Activated T-helper 1 cell treated with anti-CD3 and anti-CD28 coated beads, Interleukin-2, amount 50 U/mL, for 16 hours (primary cell): ENCODE measurements around the gene NYNRIN.
"Not testable (repeated sequence)": the region's sequence is repeated elsewhere in the genome, so short reads cannot be mapped to it uniquely, and the experiment has no call there.

Experiments
- DNase-seq, 2 donors: peaks; one replicate each; pipeline ENCODE4 v3.0.0-alpha.2; 2020; ENCODE audit warnings: low read depth in 1 of 2, low spot score in 1 of 2

The NYNRIN gene

GRCh38 chr14:24369907-24370687 lies 28.7 kb upstream of the NYNRIN start:
- DNase-seq, result no peak

- DNase-seq, result no peak
Observed at GRCh38 chr14:24370748-24371147, 28.1 kb upstream of the NYNRIN start.

DNA sequence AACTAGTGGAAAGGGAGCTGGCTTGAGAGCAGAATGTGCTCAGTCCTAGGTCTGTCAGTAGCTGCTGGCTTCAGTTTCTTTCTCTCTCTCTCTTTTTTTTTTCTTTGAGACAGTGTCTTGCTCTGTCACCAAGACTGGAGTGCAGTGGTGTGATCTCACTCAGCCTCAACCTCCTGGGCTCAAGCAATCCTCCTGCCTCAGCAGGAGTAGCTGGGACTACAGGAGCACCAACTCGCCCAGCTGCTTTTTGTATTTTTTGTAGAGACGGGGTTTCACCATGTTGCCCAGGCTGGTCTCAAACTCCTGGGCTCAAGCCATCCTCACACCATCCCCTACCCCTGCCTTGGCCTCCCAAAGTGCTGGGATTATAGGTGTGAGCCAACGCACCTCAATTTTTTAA lies 27.2 kb upstream of the NYNRIN start:
- not testable (repeated sequence) for DNase-seq

DNA sequence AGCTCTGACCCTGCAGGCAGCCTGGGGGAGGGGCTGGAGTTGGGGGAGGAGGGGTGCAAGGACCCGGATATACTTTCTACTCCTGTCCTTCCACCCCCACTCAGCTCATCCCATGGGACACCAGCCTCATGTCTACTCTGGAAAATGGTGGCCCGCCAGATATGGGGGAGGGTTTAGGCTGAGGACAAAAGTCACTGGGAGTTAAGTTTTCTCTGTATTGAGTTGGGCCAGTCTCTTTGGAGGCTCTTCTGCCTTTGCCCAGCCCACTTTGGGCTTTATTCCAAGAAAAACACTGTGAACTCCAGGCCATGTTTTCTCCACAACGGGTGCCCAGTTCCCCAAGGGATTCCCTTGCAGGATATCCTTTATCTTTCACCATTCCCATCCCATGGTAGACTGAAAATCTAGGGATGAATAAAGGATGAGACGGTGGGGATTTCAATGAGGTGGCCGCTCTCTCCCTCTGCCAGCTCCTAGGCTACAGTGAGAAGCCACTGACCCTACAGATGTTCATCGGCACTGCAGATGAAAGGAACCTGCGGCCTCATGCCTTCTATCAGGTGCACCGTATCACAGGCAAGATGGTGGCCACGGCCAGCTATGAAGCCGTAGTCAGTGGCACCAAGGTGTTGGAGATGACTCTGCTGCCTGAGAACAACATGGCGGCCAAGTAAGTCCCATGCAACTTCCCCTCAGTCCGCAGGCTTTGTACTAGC lies 25.9 kb upstream of the NYNRIN start:
- DNase-seq, result no peak

DNA sequence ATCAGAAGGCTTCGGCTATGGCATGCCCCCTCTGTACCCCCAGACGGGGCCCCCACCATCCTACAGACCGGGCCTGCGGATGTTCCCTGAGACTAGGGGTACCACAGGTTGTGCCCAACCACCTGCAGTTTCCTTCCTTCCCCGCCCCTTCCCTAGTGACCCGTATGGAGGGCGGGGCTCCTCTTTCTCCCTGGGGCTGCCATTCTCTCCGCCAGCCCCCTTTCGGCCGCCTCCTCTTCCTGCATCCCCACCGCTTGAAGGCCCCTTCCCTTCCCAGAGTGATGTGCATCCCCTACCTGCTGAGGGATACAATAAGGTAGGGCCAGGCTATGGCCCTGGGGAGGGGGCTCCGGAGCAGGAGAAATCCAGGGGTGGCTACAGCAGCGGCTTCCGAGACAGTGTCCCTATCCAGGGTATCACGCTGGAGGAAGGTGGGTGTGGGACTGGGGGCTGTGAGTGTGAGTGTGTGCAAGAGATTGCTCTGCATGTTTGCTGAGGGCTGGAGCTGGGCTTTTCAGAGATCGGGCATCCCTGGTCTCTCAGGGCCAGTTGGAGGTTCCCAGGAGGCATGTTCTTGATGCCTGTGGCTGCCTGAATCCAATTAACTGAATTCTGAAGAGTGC lies 22.2 kb upstream of the NYNRIN start:
- DNase-seq, result no peak

DNA sequence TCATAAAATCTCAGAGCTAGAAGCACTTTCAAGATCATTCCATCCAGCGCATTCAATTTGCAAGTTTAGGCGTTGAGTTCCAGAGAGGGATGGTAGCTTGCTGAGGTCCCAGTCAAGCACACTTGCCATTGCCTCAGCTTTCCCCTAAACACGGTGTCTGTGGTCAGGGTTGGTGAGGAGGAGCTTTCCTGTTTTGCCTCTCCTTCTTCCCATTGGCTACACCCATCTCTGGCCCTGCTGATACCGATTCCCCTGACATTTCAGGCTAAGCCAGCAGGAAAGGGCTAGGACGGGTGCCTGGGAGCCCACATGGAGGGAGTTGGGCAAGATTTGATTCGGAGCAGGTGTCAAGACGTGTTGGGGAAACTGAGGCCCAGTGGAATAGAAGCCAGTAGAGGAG lies 21.7 kb upstream of the NYNRIN start:
- no peak for DNase-seq

DNA sequence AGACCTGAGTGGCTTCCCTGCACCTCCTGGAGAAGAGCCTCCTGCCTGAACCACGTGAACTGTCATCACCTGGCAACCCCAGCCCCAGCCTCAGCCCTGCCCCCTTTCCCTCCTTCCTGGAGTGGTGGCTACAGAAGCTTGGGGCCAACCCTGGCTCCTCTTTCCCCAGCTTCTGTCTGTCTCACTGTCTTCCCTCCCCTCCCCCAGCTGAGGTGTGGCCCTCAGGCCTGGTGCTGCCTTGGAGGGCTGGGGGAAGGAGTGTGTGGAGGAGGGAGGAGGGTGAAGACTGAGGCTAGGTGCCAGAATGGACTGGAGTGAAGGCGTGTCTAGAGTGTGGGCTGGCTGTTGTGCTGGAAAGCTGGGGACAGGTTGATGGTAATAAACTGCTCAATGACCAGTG lies 21.1 kb upstream of the NYNRIN start:
- DNase-seq, result no peak

DNA sequence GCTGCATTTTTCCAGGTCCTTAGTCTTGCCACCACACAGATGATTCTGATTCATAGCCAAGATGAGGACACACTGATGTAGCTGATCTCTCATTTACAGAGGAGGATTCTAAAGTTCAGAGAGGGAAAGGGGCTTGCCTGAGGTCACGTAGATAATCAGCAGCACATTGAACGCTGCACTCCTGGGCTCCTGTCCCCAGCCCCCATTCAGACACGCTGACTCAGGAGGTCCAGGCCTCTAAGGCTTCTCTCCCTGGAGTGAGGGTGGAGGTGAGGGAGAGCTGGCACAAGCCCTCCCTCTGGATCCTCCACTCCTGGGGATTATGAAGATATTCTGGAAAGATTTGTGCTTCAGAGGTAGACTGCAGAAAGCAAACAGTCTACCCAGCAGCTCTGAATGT lies 20.5 kb upstream of the NYNRIN start:
- no peak for DNase-seq

DNA sequence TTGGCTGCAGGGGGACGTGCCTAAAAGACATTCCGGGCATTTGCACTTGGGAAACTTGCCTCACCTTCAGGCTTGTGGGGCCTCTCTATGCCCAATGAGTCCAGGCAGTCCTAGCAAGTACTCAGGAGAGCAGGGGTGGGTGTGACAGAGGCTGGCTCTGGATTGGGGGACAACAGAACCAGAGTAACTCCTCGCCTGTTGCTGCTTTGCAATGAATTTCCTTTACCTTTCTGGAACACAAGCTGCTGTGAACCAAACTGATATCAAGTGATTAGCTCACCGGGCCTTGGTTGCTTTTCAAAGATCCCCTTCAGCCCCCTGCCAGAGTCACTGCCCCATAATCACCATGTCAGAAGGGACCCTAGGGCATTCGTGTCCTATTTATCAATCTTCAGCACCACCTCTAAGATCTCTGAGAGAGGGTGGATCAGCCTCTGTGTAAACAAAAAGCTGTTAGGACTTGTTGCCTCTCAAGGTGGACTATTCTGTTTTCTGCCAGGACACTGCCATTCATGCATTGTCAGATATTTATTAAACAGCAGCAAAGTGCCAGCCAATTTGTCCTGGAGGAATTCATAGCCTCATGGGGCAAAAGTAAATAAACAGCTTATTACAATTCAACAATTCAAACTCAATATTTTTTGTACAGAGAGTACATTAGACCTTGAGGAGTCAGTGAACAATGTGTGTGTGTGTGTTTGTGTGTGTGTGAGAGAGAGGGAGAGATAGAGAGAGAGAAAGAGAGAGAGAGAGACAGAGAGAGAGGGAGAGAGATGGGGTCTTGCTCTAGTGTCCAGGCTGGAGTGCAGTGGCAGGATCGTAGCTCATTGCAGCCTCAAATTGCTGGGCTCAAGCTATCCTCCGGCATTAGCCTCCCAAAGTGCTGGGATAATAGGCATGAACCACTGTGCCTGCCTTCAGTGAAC lies 19.6 kb upstream of the NYNRIN start:
- no peak for DNase-seq

- DNase-seq, result no peak
Observed at GRCh38 chr14:24379907-24380730, 18.7 kb upstream of the NYNRIN start.

- no peak for DNase-seq
Observed at GRCh38 chr14:24381363-24382063, 17.3 kb upstream of the NYNRIN start.

DNA sequence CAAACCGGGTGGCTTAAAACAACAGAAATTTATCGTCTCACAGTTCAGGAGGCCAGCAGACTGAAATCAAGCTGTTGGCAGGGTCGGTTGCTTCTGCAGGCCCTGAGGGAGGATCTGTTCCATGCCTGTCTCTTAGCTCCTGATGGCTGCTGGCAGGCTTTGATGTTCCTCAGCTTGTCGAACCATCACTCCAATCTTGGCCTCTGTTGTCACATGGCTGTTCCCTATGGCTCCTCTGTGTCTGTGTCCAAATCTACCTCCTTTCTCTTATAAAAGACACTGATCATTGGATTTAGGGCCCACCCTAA lies 16.8 kb upstream of the NYNRIN start:
- DNase-seq, result no peak

- DNase-seq, result no peak
Observed at GRCh38 chr14:24384169-24384568, 14.6 kb upstream of the NYNRIN start.

GRCh38 chr14:24385524-24385923 lies 13.3 kb upstream of the NYNRIN start:
- DNase-seq, result no peak

- DNase-seq, result no peak
Observed at GRCh38 chr14:24387009-24387345, 11.8 kb upstream of the NYNRIN start.

DNA sequence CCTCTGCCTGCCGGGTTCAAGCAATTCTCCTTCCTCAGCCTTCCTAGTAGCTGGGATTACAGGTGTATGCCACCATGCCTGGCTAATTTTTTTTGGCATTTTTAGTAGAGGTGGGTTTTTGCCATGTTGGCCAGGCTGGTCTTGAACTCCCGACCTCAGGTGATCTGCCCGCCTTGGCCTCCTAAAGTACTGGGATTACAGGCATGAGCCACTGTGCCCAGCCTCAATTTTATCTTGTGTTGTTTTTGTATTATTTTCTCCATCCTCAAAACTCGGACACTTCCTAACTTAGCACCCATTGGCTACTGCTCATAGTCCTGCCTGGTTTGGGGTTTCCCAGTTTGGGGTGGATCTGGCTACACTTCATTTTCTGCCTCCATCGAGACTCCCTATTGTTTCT lies 11.2 kb upstream of the NYNRIN start:
- DNase-seq, result not testable (repeated sequence)

GRCh38 chr14:24388474-24389179 lies 10.2 kb upstream of the NYNRIN start:
- DNase-seq, result no peak

GRCh38 chr14:24389226-24389848 lies 9.5 kb upstream of the NYNRIN start:
- DNase-seq, result no peak
